Measurements from ENCODE around the gene OR2G6.
"Not testable (repeated sequence)": the region's sequence is repeated elsewhere in the genome, so short reads cannot be mapped to it uniquely, and the experiment has no call there.

OR2G6 gene

GRCh38 chr1:248574657-248575056 is 66.8 kb downstream of the OR2G6 start, which contains the start of gene OR2T34:
Gene OR2T34, minus strand, starts transcription at chr1:248574757. Its CDS starts 0 bp downstream, at chr1:248574757.
- not testable (repeated sequence) for DNase-seq (ENCODE audit: low read depth)

- DNase-seq (ENCODE audit: low read depth): no peak
Observed at GRCh38 chr1:248576260-248576980, 68.5 kb downstream of the OR2G6 start.

All from iris pigment epithelial cell (primary cell).